ENCODE data around the gene TRAK2.
A peak's percentile ranks its signal among the peaks of the same experiment; 100 is the strongest.
"Not testable (repeated sequence)": the region's sequence is repeated elsewhere in the genome, so short reads cannot be mapped to it uniquely, and the experiment has no call there.

TRAK2 gene

DNA sequence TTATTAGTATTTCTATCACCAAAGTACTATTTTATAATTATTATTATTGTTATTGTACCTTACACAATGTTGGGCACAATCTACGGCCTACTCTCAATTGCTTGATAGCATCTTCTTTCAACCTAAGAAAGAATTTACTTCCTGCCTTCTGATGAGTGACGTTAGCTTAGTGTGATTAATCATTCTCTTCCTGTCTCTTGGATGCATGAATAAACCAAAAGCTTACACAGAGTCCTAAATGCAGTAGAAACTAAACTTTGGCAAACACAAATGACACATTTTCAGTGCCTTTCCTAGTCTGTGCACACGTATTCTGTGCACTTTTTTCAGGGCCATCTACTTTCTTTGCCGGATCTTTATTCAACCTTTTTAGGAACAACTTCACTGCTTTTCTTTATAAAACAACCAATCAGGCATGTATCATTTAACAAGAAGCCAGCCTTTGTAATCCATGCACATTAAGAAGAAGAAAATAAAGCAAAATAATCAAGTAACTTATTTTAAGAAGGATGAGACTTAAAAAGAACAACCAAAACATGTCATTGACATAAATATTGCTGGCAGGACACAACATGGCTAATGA, 19.1 kb downstream of the TRAK2 start:
- WGBS, 2 experiments (ENCODE audit: insufficient coverage in 2 of 2) = 83 to 96% methylated on average over 3 of the region's 4 CpGs
- H3K36me3 ChIP-seq (ENCODE audit: control insufficient read depth, insufficient read depth, low read length) = peaks cover 11% of the 10 kb centered on the region
- H3K4me3 ChIP-seq (ENCODE audit: extremely low read depth, insufficient read depth, low read length, poor library complexity, severe bottlenecking) = no peak overlapping the region
- H3K9me3 ChIP-seq (ENCODE audit: control insufficient read depth, low read length) = peaks cover 11% of the 10 kb centered on the region
- H3K4me1 ChIP-seq (ENCODE audit: control insufficient read depth, insufficient read depth, low read length, poor library complexity, severe bottlenecking) = peaks cover 20% of the 10 kb centered on the region
- peak overlapping the region; percentile 55 for H3K27ac ChIP-seq (ENCODE audit: low read depth, low read length, severe bottlenecking)

DNA sequence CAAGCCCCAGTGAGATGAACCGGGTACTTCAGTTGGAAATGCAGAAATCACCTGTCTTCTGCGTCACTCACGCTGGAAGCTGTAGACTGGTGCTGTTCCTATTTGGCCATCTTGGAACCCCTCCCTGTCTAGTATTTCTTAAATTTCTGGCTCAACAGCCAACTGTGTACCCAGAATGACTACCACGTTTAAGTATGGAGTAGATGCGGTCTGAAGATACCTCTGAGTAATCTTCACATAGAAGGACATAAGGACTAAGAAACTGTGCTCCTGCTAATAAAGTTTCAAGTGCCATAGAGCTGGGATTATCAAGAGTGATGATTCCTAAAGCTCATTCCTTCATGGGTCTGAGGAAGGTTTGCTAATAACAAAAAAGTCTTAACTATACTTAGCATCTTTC, 20.4 kb downstream of the TRAK2 start:
- whole genome bisulfite sequencing, 2 experiments (ENCODE audit: insufficient coverage in 2 of 2) = 78 to 100% methylated on average over 2 to 5 of the region's 5 CpGs
- Histone ChIP-seq H3K4me1 (ENCODE audit: control insufficient read depth, insufficient read depth, low read length, poor library complexity, severe bottlenecking) (peaks cover 20% of the 10 kb centered on the region), H3K9me3 (ENCODE audit: control insufficient read depth, low read length) (peaks cover 11% of the 10 kb centered on the region), H3K36me3 (ENCODE audit: control insufficient read depth, insufficient read depth, low read length) (peaks cover 11% of the 10 kb centered on the region), H3K4me3 (ENCODE audit: extremely low read depth, insufficient read depth, low read length, poor library complexity, severe bottlenecking) (no peak overlapping the region), H3K27ac (ENCODE audit: low read depth, low read length, severe bottlenecking) (no peak overlapping the region)

DNA sequence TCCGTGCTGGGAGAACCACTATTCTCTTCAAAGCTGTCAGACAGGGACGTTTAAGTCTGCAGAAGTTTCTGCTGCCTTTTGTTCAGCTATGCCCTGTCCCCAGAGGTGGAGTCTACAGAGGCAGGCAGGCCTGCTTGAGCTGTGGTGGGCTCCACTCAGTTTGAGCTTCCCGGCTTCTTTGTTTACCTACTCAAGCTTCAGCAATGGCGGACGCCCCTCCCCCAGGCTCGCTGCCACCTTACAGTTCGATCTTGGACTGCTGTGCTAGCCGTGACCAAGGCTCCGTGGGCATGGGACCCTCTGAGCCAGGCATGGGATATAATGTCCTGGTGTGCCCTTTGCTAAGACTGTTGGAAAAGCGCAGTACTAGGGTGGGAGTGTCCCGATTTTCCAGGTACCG, 20.9 kb downstream of the TRAK2 start:
- peaks cover 11% of the 10 kb centered on the region for H3K9me3 ChIP-seq (ENCODE audit: control insufficient read depth, low read length)
- not testable (repeated sequence) for H3K27ac ChIP-seq (ENCODE audit: low read depth, low read length, severe bottlenecking); H3K4me3 ChIP-seq (ENCODE audit: extremely low read depth, insufficient read depth, low read length, poor library complexity, severe bottlenecking)
- H3K36me3 ChIP-seq (ENCODE audit: control insufficient read depth, insufficient read depth, low read length) = peaks cover 11% of the 10 kb centered on the region
- 92 to 95% methylated on average over 9 of the region's 12 CpGs for WGBS, 2 experiments (ENCODE audit: insufficient coverage in 2 of 2)
- H3K4me1 ChIP-seq (ENCODE audit: control insufficient read depth, insufficient read depth, low read length, poor library complexity, severe bottlenecking) = peaks cover 20% of the 10 kb centered on the region

DNA sequence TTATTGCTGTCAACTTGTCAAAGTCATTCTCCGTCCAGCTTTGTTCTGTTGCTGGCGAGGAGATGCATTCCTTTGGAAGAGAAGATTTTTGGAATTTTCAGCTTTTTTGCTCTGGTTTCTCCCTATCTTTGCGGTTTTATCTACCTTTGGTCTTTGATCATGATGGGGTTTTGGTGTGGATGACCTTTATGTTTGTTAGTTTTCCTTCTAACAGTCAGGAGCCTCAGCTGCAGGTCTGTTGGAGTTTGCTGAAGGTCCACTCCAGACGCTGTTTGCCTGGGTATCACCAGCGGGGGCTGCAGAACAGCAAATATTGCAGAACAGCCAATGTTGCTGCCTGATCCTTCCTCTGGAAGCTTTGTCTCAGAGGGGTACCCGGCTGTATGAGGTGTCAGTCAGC, 21.4 kb downstream of the TRAK2 start:
- H3K27ac ChIP-seq (ENCODE audit: low read depth, low read length, severe bottlenecking); H3K4me3 ChIP-seq (ENCODE audit: extremely low read depth, insufficient read depth, low read length, poor library complexity, severe bottlenecking): not testable (repeated sequence)
- H3K9me3 ChIP-seq (ENCODE audit: control insufficient read depth, low read length) = peaks cover 11% of the 10 kb centered on the region
- H3K4me1 ChIP-seq (ENCODE audit: control insufficient read depth, insufficient read depth, low read length, poor library complexity, severe bottlenecking) = peaks cover 20% of the 10 kb centered on the region
- peaks cover 11% of the 10 kb centered on the region for H3K36me3 ChIP-seq (ENCODE audit: control insufficient read depth, insufficient read depth, low read length)
- WGBS, 2 experiments (ENCODE audit: insufficient coverage in 2 of 2) = 93 to 94% methylated on average over 3 to 5 of the region's 6 CpGs

DNA sequence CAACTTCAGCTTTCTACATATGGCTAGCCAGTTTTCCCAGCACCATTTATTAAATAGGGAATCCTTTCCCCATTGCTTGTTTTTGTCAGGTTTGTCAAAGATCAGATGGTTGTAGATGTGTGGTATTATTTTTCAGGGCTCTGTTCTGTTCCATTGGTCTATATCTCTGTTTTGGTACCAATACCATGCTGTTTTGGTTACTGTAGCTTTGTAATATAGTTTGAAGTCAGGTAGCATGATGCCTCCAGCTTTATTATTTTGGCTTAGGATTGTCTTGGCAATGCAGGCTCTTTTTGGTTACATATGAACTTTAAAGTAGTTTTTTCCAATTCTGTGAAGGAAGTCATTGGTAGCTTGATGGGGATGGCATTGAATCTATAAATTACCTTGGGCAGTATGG, 22.9 kb downstream of the TRAK2 start:
- H3K27ac ChIP-seq (ENCODE audit: low read depth, low read length, severe bottlenecking); H3K4me3 ChIP-seq (ENCODE audit: extremely low read depth, insufficient read depth, low read length, poor library complexity, severe bottlenecking): not testable (repeated sequence)
- Histone ChIP-seq H3K9me3 (ENCODE audit: control insufficient read depth, low read length) (peaks cover 11% of the 10 kb centered on the region), H3K4me1 (ENCODE audit: control insufficient read depth, insufficient read depth, low read length, poor library complexity, severe bottlenecking) (peaks cover 16% of the 10 kb centered on the region), H3K36me3 (ENCODE audit: control insufficient read depth, insufficient read depth, low read length) (peaks cover 11% of the 10 kb centered on the region)

DNA sequence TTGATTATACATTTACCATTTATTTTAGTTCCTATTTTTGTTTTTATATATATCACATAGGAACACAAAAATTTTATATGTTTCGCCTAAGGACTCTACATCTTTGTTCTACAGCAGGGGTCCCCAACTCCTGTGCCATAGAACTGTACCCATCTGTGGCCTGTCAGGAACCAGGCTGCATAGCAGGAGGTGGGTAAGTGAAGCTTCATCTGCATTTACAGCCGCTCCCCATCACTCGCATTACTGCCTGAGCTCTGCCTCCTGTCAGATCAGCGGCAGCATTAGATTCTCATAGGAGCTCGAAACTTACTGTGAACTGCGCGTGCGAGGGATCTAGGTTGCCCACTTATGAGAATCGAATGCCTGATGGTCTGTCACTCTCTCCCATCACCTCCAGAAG, 25.3 kb downstream of the TRAK2 start:
- H3K4me3 ChIP-seq (ENCODE audit: extremely low read depth, insufficient read depth, low read length, poor library complexity, severe bottlenecking) = no peak overlapping the region
- 80 to 86% methylated on average over 7 to 8 of the region's 9 CpGs for WGBS, 2 experiments (ENCODE audit: insufficient coverage in 2 of 2)

DNA sequence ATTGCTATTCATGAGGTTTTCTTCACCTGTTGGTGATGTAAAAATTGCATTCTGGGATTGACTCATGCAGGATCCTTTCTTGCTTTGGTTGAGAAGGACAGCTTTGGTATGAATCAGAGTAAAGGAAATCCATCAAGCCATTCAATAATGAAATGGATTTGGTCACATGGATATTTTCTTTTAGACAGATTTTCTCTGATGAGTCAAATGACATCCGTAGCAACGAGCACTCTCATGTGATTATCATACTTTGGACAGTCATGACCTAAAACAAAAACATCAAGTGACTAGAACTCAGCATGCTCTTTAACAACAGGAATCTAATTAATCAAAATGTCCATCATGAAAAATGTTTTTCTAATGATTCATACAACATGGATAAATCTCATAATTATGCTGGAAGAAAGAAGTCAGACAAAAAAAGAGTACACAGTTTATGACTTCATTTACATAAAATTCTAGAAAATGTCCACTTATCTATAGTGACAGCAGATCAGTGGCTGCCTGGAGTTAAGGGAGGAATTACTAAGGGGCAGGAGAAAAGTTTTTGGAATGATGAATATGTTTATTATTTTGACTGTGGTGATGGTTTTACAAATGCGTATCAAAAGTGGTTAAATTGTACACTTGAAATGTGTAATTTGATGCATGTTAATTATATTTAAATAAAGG, 30.7 kb downstream of the TRAK2 start:
- no peak overlapping the region for H3K27ac ChIP-seq (ENCODE audit: low read depth, low read length, severe bottlenecking)
- H3K4me1 ChIP-seq (ENCODE audit: control insufficient read depth, insufficient read depth, low read length, poor library complexity, severe bottlenecking) = no peaks in the 10 kb centered on the region
- no peak overlapping the region for H3K4me3 ChIP-seq (ENCODE audit: extremely low read depth, insufficient read depth, low read length, poor library complexity, severe bottlenecking)
- peaks cover 6% of the 10 kb centered on the region for H3K36me3 ChIP-seq (ENCODE audit: control insufficient read depth, insufficient read depth, low read length)
- no peaks in the 10 kb centered on the region for H3K9me3 ChIP-seq (ENCODE audit: control insufficient read depth, low read length)
- WGBS, 2 experiments (ENCODE audit: insufficient coverage in 2 of 2) = 93 to 100% methylated on average over 2 to 3 of the region's 3 CpGs

More for the DNA sequence above, 25.3 kb downstream of the TRAK2 start:
- Histone ChIP-seq H3K36me3 (ENCODE audit: control insufficient read depth, insufficient read depth, low read length) (peaks cover 6% of the 10 kb centered on the region), H3K9me3 (ENCODE audit: control insufficient read depth, low read length) (peaks cover 4% of the 10 kb centered on the region), H3K27ac (ENCODE audit: low read depth, low read length, severe bottlenecking) (no peak overlapping the region), H3K4me1 (ENCODE audit: control insufficient read depth, insufficient read depth, low read length, poor library complexity, severe bottlenecking) (no peaks in the 10 kb centered on the region)

DNA sequence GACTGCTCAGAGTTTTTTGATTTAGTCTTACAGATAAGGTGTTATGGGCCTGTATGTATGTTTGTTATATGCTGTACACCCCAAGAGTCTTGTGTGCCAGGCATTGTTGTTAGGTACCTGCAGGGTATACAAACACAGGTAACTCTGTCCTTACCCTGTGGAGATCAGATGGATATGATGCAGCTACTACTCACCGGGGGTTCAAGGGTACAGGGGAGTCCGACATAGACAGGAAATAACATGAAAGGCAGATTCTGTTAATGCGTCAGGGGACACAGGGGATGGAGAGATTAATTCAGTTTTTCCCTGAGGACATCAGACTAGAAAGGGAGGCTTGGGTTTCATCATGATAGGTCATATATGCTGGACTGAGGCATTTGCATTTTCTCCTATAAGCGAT, 31.3 kb downstream of the TRAK2 start:
- H3K9me3 ChIP-seq (ENCODE audit: control insufficient read depth, low read length) = no peaks in the 10 kb centered on the region
- H3K36me3 ChIP-seq (ENCODE audit: control insufficient read depth, insufficient read depth, low read length) = peaks cover 6% of the 10 kb centered on the region
- no peak overlapping the region for H3K27ac ChIP-seq (ENCODE audit: low read depth, low read length, severe bottlenecking)
- WGBS, 2 experiments (ENCODE audit: insufficient coverage in 2 of 2) = 96 to 98% methylated on average over 3 of the region's 4 CpGs
- H3K4me3 ChIP-seq (ENCODE audit: extremely low read depth, insufficient read depth, low read length, poor library complexity, severe bottlenecking) = no peak overlapping the region
- H3K4me1 ChIP-seq (ENCODE audit: control insufficient read depth, insufficient read depth, low read length, poor library complexity, severe bottlenecking) = no peaks in the 10 kb centered on the region

DNA sequence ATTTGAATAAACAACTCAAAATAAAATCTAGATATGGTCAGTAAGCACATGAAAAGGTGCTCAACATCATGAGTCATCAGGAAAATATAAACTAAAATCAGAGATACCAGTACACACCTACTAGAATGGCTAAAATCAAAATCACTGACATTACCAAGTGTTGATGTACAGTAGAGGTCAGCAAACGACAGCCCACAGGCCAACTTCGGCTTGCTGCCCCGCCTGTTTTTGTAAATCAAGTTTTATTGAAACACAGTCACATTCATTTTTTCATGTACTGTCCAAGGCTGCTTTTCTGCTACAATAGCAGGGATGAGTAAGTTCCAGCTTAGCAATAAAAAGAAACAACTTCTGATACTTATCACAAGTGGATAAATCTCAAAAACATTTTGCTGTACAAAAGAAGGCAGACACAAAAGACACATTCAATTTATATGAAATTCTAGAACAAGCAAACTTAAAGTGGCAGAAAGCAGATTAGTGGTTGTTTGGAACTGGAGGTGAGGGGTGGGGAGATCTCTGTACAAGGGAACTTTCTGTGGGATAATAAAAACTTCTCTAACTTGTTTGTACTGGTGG, 32.1 kb downstream of the TRAK2 start:
- H3K27ac ChIP-seq (ENCODE audit: low read depth, low read length, severe bottlenecking) = no peak overlapping the region
- no CpG with 5 or more reads among the region's 3 CpGs for WGBS, 2 experiments (ENCODE audit: insufficient coverage in 2 of 2)
- no peaks in the 10 kb centered on the region for H3K9me3 ChIP-seq (ENCODE audit: control insufficient read depth, low read length)
- H3K4me1 ChIP-seq (ENCODE audit: control insufficient read depth, insufficient read depth, low read length, poor library complexity, severe bottlenecking) = peaks cover 5% of the 10 kb centered on the region
- no peak overlapping the region for H3K4me3 ChIP-seq (ENCODE audit: extremely low read depth, insufficient read depth, low read length, poor library complexity, severe bottlenecking)
- H3K36me3 ChIP-seq (ENCODE audit: control insufficient read depth, insufficient read depth, low read length) = peaks cover 6% of the 10 kb centered on the region

DNA sequence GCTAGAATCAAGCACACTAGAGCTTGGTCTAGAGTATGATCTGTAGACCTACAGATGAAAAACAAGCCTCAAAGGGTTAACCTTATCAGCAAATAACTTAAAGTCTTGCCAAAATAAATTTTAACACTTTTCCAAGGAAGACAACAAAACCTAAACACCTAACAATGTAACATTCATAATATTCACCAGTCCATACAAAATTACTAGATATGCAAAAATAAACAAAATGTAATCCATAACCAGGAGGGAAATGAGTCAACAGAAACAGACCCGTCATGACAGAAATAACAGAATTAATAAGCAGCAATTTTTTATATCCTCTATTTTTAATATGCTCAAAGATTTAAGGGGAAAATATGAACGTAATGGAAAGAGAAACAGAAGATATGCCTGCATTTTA, 36.1 kb downstream of the TRAK2 start:
- H3K36me3 ChIP-seq (ENCODE audit: control insufficient read depth, insufficient read depth, low read length) = peaks cover 5% of the 10 kb centered on the region

More for the DNA sequence above, 36.1 kb downstream of the TRAK2 start:
- peaks cover 7% of the 10 kb centered on the region for H3K4me1 ChIP-seq (ENCODE audit: control insufficient read depth, insufficient read depth, low read length, poor library complexity, severe bottlenecking)
- H3K27ac ChIP-seq (ENCODE audit: low read depth, low read length, severe bottlenecking) = no peak overlapping the region
- H3K4me3 ChIP-seq (ENCODE audit: extremely low read depth, insufficient read depth, low read length, poor library complexity, severe bottlenecking) = no peak overlapping the region
- no CpG with 5 or more reads among the region's 2 CpGs for WGBS, 2 experiments (ENCODE audit: insufficient coverage in 2 of 2)
- no peaks in the 10 kb centered on the region for H3K9me3 ChIP-seq (ENCODE audit: control insufficient read depth, low read length)

All from mesodermal cell (in vitro differentiated cells).